GM18907 (cell line): ENCODE data around the gene IQGAP3.

Experiments used
- ATAC-seq: cut with Tn5 transposase; IDR thresholded peaks from one replicate; pipeline ENCODE4 v1.9.1; 2021; ENCODE audit warnings: mild to moderate bottlenecking, moderate library complexity; ENCODE audit not compliant: unreplicated experiment

Gene IQGAP3

GRCh38 chr1:156499194-156499841 is 73.0 kb downstream of the IQGAP3 start:
- ATAC-seq = no peak

GRCh38 chr1:156498432-156499193 is 73.8 kb downstream of the IQGAP3 start:
- no peak for ATAC-seq

GRCh38 chr1:156497743-156498431 is 74.5 kb downstream of the IQGAP3 start:
- ATAC-seq = no peak

- ATAC-seq = no peak
Measured at GRCh38 chr1:156497078-156497742, 75.2 kb downstream of the IQGAP3 start.

GRCh38 chr1:156496211-156496761 is 76.1 kb downstream of the IQGAP3 start:
- no peak for ATAC-seq

GRCh38 chr1:156495401-156496140 is 76.8 kb downstream of the IQGAP3 start:
- no peak for ATAC-seq

GRCh38 chr1:156494309-156494895 is 78.0 kb downstream of the IQGAP3 start:
- ATAC-seq = no peak

- no peak for ATAC-seq
Measured at GRCh38 chr1:156493742-156494141, 78.6 kb downstream of the IQGAP3 start.

GRCh38 chr1:156493154-156493631 is 79.2 kb downstream of the IQGAP3 start:
- ATAC-seq = no peak

- ATAC-seq = peak; percentile 20
Measured at GRCh38 chr1:156492591-156493080, 79.7 kb downstream of the IQGAP3 start.

- no peak for ATAC-seq
Measured at GRCh38 chr1:156492013-156492590, 80.3 kb downstream of the IQGAP3 start.

- no peak for ATAC-seq
Measured at GRCh38 chr1:156491151-156491949, 81.0 kb downstream of the IQGAP3 start.

GRCh38 chr1:156490401-156491032 is 81.8 kb downstream of the IQGAP3 start:
- no peak for ATAC-seq

- no peak for ATAC-seq
Measured at GRCh38 chr1:156489935-156490293, 82.5 kb downstream of the IQGAP3 start.

GRCh38 chr1:156489166-156489934 is 83.0 kb downstream of the IQGAP3 start:
- ATAC-seq = peak; percentile 23

- peak; percentile 60 for ATAC-seq
Measured at GRCh38 chr1:156488566-156489165, 83.7 kb downstream of the IQGAP3 start.

- ATAC-seq = peak; percentile 32
Measured at GRCh38 chr1:156487862-156488261, 84.5 kb downstream of the IQGAP3 start.
